HG03175 (cell line): Measurements from ENCODE around the gene RAE1.
"Not testable (repeated sequence)": the region's sequence is repeated elsewhere in the genome, so short reads cannot be mapped to it uniquely, and the experiment has no call there.

Experiments
- ATAC-seq: cut with Tn5 transposase; IDR thresholded peaks from one replicate; pipeline ENCODE4 v1.9.1; 2021; ENCODE audit warnings: mild to moderate bottlenecking, moderate library complexity; ENCODE audit not compliant: unreplicated experiment

The RAE1 gene

DNA sequence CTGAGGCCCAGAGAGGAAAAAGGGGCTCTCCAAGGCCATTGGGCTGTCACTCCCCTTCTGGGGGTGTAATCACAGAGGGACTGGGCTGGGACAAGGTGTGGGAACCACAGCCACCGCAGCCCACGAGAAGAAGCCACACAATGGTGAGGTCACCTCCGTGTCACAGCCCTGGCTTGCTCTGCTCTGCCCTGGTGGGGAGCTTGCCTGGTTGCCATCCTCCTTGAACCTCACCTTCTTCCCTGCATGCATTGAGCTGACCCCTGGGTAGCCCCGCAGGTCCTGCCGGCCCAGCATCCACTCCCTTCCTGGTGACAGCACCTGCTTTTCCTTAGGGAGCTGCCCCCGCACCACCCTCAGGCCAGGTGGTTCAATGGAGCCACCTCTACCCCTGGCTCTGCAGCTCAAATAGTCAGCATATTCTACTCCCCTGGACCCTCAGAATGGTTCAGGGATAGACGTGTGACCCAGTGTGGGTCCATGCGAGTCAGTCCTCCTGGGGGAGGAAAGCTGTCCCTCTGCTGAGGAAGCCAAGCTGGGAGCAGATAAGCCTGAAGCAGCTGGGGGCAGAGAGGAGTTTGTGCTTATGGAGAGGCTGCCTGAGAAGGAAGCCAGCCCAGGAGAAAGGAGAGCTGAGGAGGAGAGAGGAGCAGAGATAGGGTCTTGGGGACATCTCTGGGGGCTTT lies 61.4 kb downstream of the RAE1 start:
- no peak for ATAC-seq

DNA sequence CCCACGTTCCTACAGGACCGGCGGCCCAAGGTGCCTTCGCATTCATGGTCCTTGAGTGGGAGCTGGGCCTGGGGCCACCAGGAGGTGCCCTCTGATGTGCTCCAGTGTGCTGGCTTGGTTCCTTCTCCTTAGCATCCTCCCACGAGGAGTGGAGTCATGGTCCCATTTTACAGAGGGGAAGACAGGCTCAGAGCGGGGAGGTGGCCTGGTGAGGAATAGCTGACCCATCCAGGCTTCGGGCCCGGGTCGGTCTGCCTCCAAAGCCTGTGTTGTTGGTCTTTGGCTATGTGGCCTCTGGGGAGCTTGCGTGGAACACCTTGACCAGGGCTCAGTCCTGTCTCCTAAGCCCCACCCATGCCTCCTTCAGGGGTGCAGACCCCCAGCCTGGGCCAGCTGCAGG lies 62.9 kb downstream of the RAE1 start:
- no peak for ATAC-seq

DNA sequence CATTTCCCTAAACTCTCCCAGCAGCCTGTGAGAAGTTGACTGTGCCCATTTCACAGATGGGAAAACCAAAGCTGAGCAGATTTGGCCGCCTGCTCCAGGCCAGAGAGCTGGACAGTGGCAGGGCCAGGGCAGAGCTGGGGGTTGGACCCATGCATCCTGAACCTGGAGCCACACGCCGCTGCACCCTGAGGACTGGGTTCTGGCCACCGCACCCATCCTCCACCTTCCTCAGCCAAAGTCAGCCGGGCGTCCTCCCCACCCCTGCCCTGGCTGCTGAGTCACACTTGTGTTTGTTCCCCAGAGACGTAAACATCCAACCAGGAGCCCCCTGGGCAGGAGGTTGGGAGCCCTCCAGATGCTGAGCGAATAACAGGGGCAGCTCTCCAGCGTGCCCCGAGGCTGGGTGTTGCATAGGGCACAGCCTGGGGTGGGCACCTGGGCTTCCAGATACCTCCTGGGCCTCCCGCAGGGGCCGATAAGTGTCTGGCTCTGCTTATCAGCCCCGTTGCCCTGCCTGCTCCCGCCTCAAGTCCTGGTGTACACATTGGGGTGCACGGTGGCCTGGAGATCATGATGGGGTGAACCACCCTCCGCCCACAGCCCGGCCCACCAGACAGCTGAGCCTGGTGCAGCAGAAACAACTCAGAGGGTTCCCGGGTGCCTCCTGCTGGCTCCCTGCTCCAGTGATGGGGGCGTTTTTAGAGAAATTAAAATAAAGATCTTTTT lies 64.0 kb downstream of the RAE1 start:
- no peak for ATAC-seq

DNA sequence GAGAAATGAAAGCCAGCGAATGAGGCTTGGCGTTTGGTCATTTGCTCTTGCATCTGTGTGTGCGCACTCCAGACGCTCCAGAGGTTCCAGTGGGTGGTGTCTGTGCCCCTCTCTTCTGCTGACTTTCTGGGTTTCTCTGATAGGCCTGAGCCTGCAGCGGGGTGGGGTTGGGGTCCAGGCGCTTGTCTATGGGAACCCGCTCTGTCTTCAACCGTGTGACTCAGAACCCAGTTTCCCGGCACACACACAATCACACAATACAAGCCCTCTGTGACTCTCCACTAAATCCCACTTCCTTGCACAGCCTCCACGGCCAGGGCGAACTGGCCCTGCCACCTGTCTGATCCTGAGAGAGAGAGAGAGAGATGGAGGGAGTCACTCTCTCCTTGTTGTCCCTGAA lies 64.7 kb downstream of the RAE1 start:
- no peak for ATAC-seq

DNA sequence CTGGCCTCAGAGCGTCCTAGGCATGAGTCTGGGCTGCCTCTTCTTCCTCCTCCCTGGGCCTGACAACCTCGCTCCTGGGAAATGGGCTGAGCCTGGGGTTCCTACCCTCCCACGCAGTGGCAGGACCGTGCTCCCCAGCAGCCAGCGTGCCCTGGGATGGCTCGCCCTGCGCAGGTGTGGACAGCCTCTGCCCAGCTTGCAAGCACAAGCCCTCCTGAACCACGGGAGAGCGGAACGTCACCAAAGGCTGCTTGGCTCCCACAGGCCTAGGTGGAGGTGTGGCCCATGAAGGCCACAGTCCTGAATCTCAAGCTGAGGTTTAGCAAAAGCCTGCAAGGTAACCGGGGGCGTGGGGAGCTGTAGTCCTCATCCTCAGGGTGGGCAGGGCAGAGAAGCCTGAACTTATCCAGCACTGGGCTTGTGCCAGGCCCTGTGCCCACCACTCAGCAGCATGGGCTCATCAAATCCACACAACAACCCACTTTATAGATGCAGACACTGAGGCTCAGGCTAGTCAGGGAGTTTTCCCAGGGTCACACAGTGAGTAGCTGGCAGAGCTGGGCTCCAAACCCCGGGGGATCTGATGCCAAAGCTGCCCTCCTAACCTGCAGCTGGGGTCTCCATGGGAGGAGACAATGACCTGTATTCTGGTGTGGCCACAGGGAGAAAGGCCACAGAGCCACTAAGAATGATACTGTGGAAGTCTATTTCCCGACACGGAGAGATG lies 65.4 kb downstream of the RAE1 start:
- ATAC-seq = no peak

DNA sequence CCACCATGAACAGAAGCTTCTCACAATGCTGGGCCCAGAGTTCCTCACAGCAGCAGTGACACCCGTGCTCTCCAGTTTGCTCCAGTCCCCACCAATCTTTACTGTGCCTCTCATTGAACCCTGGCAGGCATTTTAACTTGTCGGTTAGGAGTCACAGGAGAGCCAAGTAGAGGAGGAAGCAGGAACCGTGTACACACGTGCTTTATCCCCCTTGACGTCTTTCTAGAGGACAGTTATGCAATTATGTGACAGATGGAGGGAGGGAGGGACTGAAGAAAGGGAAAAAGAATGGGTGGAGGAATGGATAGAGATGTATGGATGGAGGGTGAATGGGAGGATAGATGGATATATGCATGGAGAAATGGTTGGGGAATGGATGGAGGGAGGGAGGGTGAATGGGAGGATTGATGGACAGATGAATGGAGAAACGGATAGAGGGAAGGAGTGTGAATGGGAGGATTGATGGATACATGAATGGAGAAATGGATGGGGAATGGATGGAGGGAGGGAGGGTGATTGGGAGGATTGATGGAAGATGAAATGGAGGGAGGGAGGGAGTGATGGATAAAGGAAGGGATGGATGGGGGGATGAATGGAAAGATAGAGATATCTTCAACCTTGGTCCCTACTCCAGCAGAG lies 66.1 kb downstream of the RAE1 start:
- ATAC-seq = no peak

DNA sequence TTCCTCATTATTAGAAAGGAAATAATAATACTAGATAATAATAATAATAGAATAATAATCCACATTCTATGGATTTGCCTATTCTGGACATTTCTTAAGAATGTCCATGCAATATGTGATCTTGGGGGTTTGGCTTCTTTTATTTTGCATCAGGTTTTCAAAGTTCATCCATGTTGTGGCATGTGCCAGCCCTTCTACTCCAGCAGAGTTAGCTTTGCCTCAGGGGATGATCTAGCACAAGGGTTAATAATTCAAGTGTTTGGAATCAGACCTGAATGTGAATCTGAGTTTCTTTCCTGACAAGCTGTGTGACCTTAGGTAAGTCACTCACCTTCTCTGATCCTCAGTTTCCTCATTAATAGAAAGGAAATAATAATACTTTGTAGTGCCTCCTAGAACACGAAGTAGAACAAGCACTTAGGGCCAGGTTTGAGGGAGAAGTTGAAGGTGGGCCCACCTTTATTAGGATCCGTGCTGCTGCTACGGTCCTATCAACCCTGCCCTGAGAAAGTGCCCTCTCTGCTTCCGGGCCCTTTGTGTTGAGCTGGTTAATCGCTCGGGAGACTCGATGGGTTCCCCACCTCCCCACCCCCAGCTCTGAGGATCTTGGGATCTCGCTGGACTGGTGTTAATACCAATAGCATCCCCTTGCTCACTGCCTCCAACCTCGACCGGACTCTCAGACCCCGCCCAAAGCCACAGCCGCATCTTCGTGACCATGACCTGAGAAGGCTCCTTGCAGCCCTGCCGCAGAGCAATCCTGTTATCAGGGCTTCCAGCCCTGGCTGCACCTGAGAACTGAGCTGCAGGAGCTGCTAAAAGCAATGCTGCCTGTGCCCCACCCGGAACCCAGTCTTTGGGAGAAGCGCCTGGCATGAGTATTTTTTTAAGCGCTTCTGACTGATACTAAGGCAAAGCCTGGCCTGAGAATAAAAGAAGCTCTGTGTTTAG lies 67.0 kb downstream of the RAE1 start:
- ATAC-seq = no peak

DNA sequence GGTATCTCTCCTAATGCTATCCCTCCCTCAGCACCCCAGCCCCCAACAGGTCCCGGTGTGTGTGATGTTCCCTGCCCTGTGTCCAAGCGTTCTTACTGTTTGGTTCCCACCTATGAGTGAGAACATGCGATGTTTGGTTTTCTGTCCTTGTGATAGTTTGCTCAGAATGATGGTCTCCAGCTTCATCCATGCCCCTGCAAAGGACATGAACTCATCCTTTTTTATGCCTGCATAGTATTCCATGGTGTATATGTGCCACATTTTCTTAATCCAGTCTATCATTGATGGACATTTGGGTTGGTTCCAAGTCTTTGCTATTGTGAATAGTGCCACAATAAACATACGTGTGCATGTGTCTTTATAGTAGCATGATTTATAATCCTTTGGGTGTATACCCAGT lies 68.4 kb downstream of the RAE1 start:
- not testable (repeated sequence) for ATAC-seq

DNA sequence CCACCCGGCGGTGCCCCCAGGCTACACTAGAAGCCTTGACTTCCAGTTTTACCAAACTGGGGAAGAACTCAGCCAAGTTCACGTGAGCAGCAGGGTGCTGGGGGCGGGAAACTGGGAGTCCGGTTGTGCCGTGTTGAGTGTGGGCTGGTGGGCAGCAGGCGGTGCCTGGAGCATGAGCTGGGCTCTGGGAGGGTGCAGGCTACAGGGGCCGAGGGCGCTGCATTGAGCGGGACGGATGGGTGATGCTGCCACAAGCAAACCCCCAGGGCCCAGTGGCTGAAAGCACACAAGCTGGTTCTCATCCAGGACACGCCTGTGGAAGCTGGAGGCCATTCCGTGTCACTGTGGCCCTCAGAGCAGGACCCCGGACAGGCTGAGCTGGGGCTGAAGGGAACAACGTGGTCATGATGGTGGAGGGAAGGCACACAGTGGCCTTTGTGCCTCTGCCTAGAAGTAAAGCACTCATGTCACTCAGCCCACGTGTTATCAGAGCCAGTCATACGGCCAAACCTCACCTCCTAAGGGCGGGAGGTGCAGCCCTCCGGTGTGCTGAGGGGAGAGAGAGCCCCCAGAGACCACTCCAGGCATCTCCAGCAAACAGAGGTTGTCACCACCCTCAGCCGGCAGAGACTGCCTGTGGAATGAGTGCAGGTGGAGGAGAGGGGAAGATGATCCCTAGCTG lies 69.7 kb downstream of the RAE1 start:
- ATAC-seq = no peak

DNA sequence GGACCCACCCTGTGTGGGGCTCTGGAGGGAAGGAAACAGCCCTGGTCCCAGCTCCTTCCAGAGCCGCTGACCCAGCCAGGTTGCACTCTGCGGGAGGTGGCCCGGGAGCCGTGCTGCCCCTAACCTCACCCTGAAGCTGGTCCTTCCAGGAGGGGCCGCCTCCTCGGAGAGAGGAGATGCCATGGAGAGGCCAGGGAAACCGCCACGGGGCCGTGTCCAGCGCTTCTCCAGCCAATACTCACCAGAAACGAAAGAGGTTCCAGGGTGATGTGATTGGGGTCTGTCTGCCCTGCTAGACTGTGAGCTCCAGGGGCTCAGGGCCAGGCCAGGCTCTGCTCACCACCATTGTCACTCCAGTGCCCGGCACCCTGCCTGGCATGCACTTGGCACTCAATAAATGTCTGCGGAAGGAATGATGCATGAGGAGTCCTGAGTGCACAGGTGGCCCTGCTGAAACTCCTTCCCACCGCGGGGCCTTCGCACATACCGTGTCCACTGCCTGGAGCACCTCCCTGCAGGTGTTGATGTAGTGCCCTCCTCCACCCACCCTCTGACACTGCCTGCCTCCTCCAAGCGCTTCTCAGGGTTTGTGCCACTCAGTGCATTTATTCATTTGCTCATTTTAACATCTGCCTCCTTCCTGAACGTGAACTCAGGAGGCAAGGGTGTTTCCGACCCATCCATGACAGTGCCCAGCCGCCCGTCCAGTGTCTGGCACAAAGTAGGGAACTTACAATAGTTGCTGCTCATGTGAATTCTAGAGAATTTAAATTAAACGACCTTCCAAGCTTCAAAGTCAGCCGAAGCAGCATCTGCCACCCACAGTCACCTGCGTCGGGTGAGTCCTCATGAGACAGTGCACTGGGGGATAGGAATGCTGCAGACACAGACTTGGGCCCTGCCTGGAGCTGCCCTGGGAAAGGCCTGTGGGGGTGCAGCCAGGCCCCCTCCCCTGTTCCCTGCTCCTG lies 70.5 kb downstream of the RAE1 start:
- no peak for ATAC-seq

DNA sequence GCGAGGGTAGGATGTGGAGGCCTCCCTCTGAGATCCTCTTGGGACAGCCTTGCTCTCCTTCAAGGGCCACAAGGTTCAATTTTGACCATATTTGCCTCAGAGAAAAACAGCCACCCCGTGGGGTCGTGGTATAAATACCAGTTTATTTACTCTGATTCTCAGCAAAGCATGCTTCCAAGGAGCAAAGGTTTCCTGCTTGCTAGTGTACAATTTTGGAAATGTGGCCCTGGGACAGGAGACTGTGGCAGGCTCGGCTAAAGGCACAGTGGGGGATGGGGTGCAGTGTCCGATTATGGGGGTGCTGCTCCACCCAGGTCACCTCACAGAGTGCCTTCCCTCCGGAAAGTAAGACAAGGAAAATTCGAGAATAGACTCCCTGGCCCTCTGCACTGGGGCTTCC lies 71.2 kb downstream of the RAE1 start:
- ATAC-seq = no peak

DNA sequence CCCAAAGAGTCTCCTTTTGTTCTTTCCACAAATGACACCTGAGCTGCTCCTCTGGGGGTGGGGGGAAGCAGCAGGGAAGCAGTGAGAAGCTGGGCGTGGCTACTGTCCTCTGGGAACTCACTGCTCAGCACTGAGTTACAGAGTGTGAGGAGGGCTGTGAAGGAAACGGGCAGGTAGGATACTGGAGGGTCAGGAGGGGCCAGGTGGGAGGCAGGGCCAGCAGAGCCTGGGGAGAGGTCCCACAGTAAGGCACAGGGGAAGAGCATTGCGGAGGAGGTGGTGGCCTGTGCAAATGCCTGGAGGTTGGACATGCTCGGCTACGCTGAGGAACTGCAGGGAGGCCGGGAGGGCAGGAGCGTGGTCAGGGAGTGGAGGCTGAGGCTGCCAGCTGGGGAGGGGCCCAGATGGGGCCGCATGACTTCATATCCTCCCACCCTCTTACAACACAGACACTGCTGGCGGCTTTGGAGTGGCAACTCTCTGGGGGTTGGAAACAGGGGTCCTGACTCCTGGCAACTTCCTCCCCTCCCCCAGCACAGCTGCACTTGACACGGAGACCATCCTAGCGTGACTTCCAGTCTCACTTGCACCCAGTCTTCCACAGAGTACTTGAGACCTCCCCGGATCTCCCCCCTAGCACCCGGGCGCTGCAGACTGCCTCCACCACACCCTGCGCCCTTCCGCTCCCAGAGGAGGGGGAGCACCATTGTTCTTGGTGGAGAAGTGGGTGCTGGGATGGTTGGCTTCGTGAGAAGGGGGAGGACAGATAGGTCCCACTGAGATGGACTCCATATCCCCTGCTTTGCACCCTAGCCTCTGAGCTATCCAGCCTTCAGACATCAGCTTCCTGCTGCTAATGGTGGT lies 74.3 kb downstream of the RAE1 start:
- ATAC-seq = no peak

DNA sequence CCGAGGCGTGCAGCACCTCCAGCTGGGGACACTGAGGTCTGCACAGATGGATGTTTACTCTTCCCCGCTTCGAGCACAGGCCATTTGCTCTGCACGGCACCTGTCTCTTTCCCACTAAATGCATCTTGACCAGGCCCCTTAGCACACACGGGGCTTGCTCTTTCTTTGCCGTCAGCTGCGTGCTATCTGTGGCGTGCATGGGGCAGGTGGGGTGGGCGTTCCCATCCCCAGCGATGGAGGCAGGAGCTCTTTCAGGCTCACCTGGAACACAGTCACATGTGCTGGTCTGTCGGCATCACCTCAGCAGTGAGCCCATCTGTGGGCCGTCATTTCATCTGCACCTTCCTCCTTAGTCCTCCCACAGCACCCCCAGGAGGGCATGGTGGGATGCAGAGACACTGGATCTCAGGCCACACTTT lies 75.2 kb downstream of the RAE1 start:
- ATAC-seq = no peak

DNA sequence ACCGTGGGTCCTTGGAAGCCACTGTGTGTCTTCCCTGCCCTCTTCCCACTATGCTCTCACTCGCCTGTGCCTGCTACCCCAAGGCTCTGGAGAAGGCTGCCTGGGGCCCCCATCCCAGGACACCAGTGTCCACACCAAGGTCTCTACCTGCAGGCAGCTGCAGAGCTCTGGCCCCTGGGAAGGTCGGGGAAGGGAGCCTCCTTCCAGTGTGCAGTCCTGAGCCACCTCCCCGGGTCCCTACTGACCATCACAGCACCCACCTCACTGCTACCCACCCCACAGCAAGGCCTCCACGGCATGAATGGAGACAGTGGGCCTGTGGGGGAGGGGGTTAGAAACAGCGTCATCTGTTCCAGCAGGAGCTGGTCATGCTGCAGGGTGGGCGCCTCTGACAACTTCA lies 75.8 kb downstream of the RAE1 start:
- no peak for ATAC-seq

DNA sequence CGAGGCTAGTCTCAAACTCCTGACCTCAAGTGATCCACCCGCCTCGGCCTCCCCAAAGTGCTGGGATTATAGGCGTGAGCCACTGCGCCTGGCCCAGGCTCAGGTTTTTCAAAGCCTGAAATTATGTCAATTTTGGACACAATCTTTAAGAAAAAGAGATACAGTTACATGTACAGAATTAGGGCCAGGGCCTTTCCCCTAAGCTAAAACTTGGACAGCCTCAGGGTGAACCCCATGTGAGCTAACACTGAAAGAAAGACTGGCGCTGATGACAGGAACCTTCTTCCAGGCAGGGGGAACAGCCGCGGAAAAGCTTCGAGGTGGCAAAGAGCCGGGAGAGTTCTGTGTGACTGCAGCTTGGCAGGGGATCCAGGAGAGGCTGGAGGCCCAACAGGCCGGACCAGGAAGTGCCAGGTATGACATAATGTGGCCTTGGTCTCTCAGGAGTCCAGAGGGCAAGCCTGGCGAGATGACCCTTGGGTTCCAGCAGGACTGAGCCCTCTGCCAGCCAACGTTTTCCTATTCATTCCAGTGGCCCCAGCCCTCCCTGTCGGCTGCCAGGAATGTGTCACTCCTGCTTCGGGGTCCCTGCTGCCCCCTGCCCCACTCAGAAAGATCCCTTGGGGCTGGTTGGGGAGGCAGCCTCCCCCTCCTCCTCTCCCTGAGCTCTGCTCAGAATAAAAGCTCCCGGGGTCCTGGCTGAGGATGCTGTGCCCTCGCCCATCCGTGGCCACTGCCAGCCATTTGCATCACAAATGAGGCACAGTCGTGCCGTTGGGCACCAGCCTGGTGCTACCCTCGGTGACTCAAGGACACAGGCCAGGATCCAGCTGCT lies 77.5 kb downstream of the RAE1 start:
- no peak for ATAC-seq
